ENCODE data around the gene GPX7. TPM values are rescaled to one million over a fixed set of nuclear protein-coding genes. Genes with fewer than 3 reads are reported as not detected.

Gene GPX7
- total RNA-seq, 1 experiment from 2014 or later = 21.7 TPM

DNA sequence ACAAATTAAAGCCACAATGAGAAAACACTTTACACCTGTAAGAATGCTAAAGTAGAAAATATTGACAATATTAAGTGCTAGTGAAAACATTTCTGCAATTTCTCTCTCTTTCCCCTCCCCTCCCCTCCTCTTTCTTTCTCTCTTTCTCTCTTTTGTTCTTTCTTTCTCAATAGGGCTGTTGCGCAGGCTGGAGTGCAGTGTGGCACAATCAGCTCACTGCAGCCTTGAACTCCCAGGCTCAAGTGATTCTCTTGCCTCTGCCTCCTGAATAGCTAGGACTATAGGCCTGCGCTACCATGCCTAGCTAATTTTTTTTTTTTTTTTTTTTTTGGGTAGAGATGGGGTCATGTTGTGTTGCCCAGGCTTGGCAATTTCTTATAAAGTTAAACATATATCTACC is 24.9 kb downstream of the GPX7 start:
- intact Hi-C loops (cut with micrococcal nuclease; ENCODE audit: unreplicated experiment) = no loop called here
- TF ChIP-seq, protein P1, sequence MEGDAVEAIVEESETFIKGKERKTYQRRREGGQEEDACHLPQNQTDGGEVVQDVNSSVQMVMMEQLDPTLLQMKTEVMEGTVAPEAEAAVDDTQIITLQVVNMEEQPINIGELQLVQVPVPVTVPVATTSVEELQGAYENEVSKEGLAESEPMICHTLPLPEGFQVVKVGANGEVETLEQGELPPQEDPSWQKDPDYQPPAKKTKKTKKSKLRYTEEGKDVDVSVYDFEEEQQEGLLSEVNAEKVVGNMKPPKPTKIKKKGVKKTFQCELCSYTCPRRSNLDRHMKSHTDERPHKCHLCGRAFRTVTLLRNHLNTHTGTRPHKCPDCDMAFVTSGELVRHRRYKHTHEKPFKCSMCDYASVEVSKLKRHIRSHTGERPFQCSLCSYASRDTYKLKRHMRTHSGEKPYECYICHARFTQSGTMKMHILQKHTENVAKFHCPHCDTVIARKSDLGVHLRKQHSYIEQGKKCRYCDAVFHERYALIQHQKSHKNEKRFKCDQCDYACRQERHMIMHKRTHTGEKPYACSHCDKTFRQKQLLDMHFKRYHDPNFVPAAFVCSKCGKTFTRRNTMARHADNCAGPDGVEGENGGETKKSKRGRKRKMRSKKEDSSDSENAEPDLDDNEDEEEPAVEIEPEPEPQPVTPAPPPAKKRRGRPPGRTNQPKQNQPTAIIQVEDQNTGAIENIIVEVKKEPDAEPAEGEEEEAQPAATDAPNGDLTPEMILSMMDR (IDR thresholded peaks at IDR 0.05; ENCODE audit: insufficient read depth in 1 of 2, low read depth in 1 of 2, low read length in 1 of 2, severe bottlenecking in 1 of 2, unreplicated experiment in 1 of 2) = no peak
- H3K4me1 ChIP-seq = 0 out of 2 replicates have a peak, but pooled peaks cover 6% of the 10 kb centered on the region
- POLR2A ChIA-PET = interaction anchor here (0.6 to 0.7 kb wide), 2 partner anchors 23 to 1380 kb away, joined by 7 to 9 read pairs; no protein-coding TSS in a partner anchor
- Mint-ChIP-seq H3K9me3 (ENCODE audit: unreplicated experiment) (no peaks in the 10 kb centered on the region), H3K27me3 (ENCODE audit: insufficient read depth, unreplicated experiment) (no peaks in the 10 kb centered on the region), H3K27ac (ENCODE audit: unreplicated experiment) (no peak overlapping the region), H3K4me1 (ENCODE audit: low read depth, unreplicated experiment) (no peaks in the 10 kb centered on the region), H3K36me3 (ENCODE audit: insufficient read depth, unreplicated experiment) (no peaks in the 10 kb centered on the region), H3K4me3 (ENCODE audit: unreplicated experiment) (no peak overlapping the region)
- H3K27me3 ChIP-seq (replicated peaks; ENCODE audit: control insufficient read depth, insufficient read depth, low read length) = no peaks in the 10 kb centered on the region
- CTCF ChIA-PET = no interaction called here
- DNase-seq = no peak
- H3K36me3 ChIP-seq (ENCODE audit: control insufficient read depth, insufficient read depth, low read length) = no peaks in the 10 kb centered on the region
- BruUV-seq (replicated peaks) = no TSS peak
- no peaks in the 10 kb centered on the region for H3K9me3 ChIP-seq
- H3K4me3 ChIP-seq (ENCODE audit: low read depth, low read length) = no peak overlapping the region

DNA sequence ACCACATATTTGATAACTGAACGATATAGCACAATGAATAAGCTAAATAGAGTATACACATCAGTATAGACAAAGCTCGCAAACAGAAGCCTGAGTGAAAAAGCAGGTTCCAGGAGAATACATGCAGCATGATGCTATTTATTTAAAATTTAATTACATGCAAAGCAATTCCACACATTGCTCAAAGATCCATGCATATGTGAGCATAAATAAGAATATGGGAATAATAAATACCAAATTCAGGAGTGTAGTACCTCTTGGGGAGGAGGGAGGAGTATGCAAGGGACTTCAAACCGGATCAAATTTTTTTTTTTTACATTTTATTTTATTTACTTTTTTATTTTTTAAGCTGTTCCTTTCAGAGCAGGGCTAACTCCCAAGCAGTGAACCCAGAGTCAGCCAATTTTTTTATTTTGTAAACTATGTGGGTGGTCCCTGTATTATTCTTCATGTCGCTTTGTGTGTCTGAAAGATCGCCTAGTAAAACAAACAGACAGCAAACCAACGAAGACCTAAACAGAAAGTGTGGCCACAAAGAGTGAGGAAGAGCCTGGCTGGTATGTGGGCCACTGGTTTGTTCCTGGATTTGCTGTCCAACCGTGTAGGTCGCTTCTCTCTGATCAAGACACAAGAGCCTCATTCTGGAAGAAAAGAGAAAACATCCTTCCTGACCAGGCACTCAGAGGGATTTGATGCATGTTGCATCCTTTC is 26.6 kb downstream of the GPX7 start:
- H3K9me3 Mint-ChIP-seq (ENCODE audit: unreplicated experiment) = no peaks in the 10 kb centered on the region

DNA sequence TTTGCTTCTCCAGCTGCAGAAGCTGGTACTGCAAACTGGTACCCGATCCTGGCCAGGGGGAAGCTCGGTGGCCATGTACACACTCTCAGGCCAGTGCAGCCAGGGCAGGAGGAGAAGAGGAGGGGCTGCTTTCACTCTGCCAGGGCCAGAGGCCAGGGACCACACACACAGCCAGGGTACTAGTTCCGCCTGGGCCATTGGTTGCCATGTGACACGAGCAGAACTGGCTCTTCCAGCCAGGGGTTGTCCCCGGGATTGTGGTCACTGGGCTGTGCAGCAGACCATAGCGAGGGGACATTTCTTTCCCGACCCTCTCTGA is 27.1 kb downstream of the GPX7 start:
- H3K4me3 Mint-ChIP-seq (ENCODE audit: unreplicated experiment) = no peak overlapping the region
- TF ChIP-seq, protein P1 (IDR thresholded peaks at IDR 0.05; ENCODE audit: insufficient read depth in 1 of 2, low read depth in 1 of 2, low read length in 1 of 2, severe bottlenecking in 1 of 2, unreplicated experiment in 1 of 2) = no peak
- DNase-seq = no peak
- Histone ChIP-seq H3K4me3 (ENCODE audit: low read depth, low read length) (no peak overlapping the region), H3K9me3 (no peaks in the 10 kb centered on the region), H3K36me3 (ENCODE audit: control insufficient read depth, insufficient read depth, low read length) (no peaks in the 10 kb centered on the region), H3K27me3 (replicated peaks; ENCODE audit: control insufficient read depth, insufficient read depth, low read length) (no peaks in the 10 kb centered on the region), H3K4me1 (0 out of 2 replicates have a peak, but pooled peaks cover 7% of the 10 kb centered on the region)
- no TSS peak for BruUV-seq (replicated peaks)
- ChIA-PET CTCF (no interaction called here), POLR2A (interaction anchor here (0.5 kb wide), 1 partner anchor 76 kb away, joined by 3 read pairs; the partner anchor contains the start of gene TUT4)
- peaks cover 5% of the 10 kb centered on the region for H3K36me3 Mint-ChIP-seq (ENCODE audit: insufficient read depth, unreplicated experiment)
- peaks cover 8% of the 10 kb centered on the region for H3K4me1 Mint-ChIP-seq (ENCODE audit: low read depth, unreplicated experiment)
- no peaks in the 10 kb centered on the region for H3K27me3 Mint-ChIP-seq (ENCODE audit: insufficient read depth, unreplicated experiment)
- H3K27ac Mint-ChIP-seq (ENCODE audit: unreplicated experiment) = no peak overlapping the region
- intact Hi-C loops (cut with micrococcal nuclease; ENCODE audit: unreplicated experiment) = no loop called here
- no peaks in the 10 kb centered on the region for H3K9me3 Mint-ChIP-seq (ENCODE audit: unreplicated experiment)

More for the DNA sequence above, 26.6 kb downstream of the GPX7 start:
- BruUV-seq (replicated peaks) = no TSS peak
- Histone ChIP-seq H3K36me3 (ENCODE audit: control insufficient read depth, insufficient read depth, low read length) (no peaks in the 10 kb centered on the region), H3K4me3 (ENCODE audit: low read depth, low read length) (no peak overlapping the region), H3K27me3 (replicated peaks; ENCODE audit: control insufficient read depth, insufficient read depth, low read length) (no peaks in the 10 kb centered on the region), H3K4me1 (0 out of 2 replicates have a peak, but pooled peaks cover 7% of the 10 kb centered on the region), H3K9me3 (no peaks in the 10 kb centered on the region)
- DNase-seq = no peak
- intact Hi-C loops (cut with micrococcal nuclease; ENCODE audit: unreplicated experiment) = no loop called here
- H3K27ac Mint-ChIP-seq (ENCODE audit: unreplicated experiment) = no peak overlapping the region
- H3K27me3 Mint-ChIP-seq (ENCODE audit: insufficient read depth, unreplicated experiment) = no peaks in the 10 kb centered on the region
- TF ChIP-seq, protein P1 (IDR thresholded peaks at IDR 0.05; ENCODE audit: insufficient read depth in 1 of 2, low read depth in 1 of 2, low read length in 1 of 2, severe bottlenecking in 1 of 2, unreplicated experiment in 1 of 2) = no peak
- CTCF ChIA-PET = no interaction called here
- H3K4me3 Mint-ChIP-seq (ENCODE audit: unreplicated experiment) = no peak overlapping the region
- peaks cover 4% of the 10 kb centered on the region for H3K4me1 Mint-ChIP-seq (ENCODE audit: low read depth, unreplicated experiment)
- H3K36me3 Mint-ChIP-seq (ENCODE audit: insufficient read depth, unreplicated experiment) = peaks cover 5% of the 10 kb centered on the region
- POLR2A ChIA-PET = no interaction called here

Data from Caco-2 (cell line).